Loucy (cell line): ENCODE data around the gene CHRNB4.

ENCODE experiments used
- EZH2phosphoT487 ChIP-seq: fragments of 200-600 bp; IDR thresholded peaks from 2 replicates; pipeline ENCODE4 v1.6.1; 2018; ENCODE audit warnings: antibody characterized with exemption, mild to moderate bottlenecking, moderate library complexity, borderline replicate concordance
- TF ChIP-seq, protein P1 (sequence below): fragments of 200-600 bp; sonication (generic); conservative IDR thresholded peaks from 2 replicates; pipeline ENCODE4 v1.5.1; 2014; ENCODE audit warnings: mild to moderate bottlenecking, antibody characterized with exemption, low read length

DNA sequence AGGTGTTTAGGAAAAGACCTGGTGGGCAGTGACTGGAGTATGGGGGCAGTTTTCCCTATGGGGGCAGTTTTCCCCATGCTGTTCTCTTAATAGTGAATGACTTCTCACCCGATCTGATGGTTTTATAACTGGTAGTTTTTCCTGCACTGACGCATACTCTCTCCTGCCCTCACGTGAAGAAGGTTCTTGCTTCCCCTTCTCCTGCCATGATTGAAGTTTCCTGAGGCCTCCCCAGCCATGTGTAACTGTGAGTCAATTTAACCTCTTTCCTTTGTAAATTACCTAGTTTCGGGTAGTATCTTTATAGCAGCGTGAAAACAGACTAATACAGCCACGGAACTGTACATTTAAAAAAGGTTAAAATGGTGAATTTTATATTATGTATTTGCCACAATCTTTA is 25.0 kb upstream of the CHRNB4 start:
- TF ChIP-seq, protein P1, sequence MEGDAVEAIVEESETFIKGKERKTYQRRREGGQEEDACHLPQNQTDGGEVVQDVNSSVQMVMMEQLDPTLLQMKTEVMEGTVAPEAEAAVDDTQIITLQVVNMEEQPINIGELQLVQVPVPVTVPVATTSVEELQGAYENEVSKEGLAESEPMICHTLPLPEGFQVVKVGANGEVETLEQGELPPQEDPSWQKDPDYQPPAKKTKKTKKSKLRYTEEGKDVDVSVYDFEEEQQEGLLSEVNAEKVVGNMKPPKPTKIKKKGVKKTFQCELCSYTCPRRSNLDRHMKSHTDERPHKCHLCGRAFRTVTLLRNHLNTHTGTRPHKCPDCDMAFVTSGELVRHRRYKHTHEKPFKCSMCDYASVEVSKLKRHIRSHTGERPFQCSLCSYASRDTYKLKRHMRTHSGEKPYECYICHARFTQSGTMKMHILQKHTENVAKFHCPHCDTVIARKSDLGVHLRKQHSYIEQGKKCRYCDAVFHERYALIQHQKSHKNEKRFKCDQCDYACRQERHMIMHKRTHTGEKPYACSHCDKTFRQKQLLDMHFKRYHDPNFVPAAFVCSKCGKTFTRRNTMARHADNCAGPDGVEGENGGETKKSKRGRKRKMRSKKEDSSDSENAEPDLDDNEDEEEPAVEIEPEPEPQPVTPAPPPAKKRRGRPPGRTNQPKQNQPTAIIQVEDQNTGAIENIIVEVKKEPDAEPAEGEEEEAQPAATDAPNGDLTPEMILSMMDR, result no peak
- no peak for TF ChIP-seq EZH2phosphoT487
